Thoracic aorta (tissue), 2 donors: Measurements from ENCODE around the gene MED27. TPM values are rescaled to one million over a fixed set of nuclear protein-coding genes. Genes with fewer than 3 reads are reported as not detected.

Experiments used
- ATAC-seq: fragments of 150-250 bp; one replicate; pipeline ENCODE4 v1.8.0; 2017; ENCODE audit warnings: low read depth; ENCODE audit not compliant: insufficient number of reproducible peaks, low FRiP score
- DNase-seq: peaks from one replicate; pipeline ENCODE4 v3.0.0-alpha.2; 2020; ENCODE audit warnings: low spot score
- H3K27ac ChIP-seq, 2 donors: fragments of 200-600 bp; sonication (generic); 1 replicate in 1 of 2; 2 replicates in 1 of 2; pipeline ENCODE4 v1.5.1; 2016; ENCODE audit warnings: mild to moderate bottlenecking in 2 of 2, moderate library complexity in 2 of 2
- H3K27me3 ChIP-seq: fragments of 200-600 bp; sonication (generic); replicated peaks from 2 replicates; pipeline ENCODE4 v1.6.0; 2016; ENCODE audit warnings: mild to moderate bottlenecking; ENCODE audit not compliant: insufficient read depth
- H3K36me3 ChIP-seq: fragments of 200-600 bp; sonication (generic); one replicate; pipeline ENCODE4 v1.5.1; 2016
- H3K4me1 ChIP-seq, 2 donors: fragments of 200-600 bp; sonication (generic); 1 replicate in 1 of 2; 2 replicates in 1 of 2; pipeline versions ENCODE4 v1.5.1 to v1.6.0; 2016; ENCODE audit warnings: low read depth in 2 of 2, mild to moderate bottlenecking in 1 of 2; ENCODE audit not compliant: control insufficient read depth in 1 of 2
- H3K4me3 ChIP-seq: fragments of 200-600 bp; sonication (generic); 2 replicates; pipeline ENCODE4 v1.5.1; 2016; ENCODE audit warnings: mild to moderate bottlenecking
- H3K9me3 ChIP-seq: fragments of 200-600 bp; sonication (generic); 2 replicates; pipeline ENCODE4 v1.5.1; 2016
- total RNA-seq, 2 donors: library from RNA; depleted of rRNA; stranded (reverse); fragments of >200 nt; gene quantifications; one replicate each; pipeline versions ENCODE4 v1.1.0 to v1.2.3, GENCODE V29; 2016
- TF ChIP-seq, protein P1 (sequence below): fragments of 200-600 bp; sonication (generic); IDR thresholded peaks from one replicate; pipeline ENCODE4 v1.5.1; 2019; ENCODE audit warnings: antibody characterized with exemption

MED27 gene
- total RNA-seq, 2 donors from 2014 or later: 19.3 to 26.5 TPM

DNA sequence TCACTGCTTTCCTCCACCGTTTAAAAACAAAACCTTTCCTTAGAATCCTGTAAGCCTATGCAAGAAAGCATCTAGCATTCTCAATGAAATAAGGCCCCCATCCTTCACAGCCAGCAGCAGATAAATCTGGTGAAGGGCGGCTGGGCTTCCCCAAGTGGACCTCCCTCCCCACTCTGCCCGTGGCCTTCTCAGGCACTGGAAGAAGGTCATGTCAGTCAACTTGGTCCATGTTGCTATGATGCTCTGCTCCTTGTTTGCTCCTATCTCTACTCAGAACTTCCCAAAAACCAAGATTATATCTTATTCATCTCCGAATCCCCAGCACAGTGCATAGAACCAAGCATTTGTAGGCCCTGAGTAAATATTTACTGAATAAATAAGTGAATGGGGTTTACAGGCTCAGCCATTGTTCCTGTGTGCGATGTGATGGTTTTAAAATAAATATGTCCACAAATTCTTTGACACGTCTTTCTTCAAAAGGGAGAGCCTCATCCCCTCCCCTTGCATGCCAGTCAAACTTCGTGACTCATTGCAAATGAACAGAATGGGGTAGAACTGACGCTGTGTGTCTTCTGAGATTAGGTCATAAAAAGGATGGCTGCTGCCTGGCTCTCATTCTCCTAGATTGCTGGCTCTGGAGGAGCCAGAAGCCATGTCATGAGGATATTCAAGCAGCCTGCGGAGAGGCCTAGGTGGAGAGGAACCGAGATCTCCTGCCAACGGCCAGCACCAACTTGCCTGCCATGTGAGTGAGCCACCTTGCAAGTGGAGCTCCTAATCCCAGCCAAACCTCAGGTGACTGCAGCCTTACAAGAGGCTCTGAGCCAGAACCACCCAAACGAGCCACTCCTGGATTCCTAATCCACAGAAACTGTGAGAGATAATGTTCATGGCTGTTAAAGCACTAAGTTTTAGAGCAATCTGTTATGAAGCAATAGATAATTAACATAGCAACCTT is 70.5 kb downstream of the MED27 start:
- peaks cover 4 to 13% of the 10 kb centered on the region in 2 donors for H3K4me1 ChIP-seq
- TF ChIP-seq, protein P1, sequence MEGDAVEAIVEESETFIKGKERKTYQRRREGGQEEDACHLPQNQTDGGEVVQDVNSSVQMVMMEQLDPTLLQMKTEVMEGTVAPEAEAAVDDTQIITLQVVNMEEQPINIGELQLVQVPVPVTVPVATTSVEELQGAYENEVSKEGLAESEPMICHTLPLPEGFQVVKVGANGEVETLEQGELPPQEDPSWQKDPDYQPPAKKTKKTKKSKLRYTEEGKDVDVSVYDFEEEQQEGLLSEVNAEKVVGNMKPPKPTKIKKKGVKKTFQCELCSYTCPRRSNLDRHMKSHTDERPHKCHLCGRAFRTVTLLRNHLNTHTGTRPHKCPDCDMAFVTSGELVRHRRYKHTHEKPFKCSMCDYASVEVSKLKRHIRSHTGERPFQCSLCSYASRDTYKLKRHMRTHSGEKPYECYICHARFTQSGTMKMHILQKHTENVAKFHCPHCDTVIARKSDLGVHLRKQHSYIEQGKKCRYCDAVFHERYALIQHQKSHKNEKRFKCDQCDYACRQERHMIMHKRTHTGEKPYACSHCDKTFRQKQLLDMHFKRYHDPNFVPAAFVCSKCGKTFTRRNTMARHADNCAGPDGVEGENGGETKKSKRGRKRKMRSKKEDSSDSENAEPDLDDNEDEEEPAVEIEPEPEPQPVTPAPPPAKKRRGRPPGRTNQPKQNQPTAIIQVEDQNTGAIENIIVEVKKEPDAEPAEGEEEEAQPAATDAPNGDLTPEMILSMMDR: no peak
- H3K9me3 ChIP-seq: no peaks in the 10 kb centered on the region
- DNase-seq (no peak), ATAC-seq (no peak)
- H3K27me3 ChIP-seq: no peaks in the 10 kb centered on the region
- H3K27ac ChIP-seq: no peak overlapping the region
- no peaks in the 10 kb centered on the region for H3K36me3 ChIP-seq
- H3K4me3 ChIP-seq: no peak overlapping the region

DNA sequence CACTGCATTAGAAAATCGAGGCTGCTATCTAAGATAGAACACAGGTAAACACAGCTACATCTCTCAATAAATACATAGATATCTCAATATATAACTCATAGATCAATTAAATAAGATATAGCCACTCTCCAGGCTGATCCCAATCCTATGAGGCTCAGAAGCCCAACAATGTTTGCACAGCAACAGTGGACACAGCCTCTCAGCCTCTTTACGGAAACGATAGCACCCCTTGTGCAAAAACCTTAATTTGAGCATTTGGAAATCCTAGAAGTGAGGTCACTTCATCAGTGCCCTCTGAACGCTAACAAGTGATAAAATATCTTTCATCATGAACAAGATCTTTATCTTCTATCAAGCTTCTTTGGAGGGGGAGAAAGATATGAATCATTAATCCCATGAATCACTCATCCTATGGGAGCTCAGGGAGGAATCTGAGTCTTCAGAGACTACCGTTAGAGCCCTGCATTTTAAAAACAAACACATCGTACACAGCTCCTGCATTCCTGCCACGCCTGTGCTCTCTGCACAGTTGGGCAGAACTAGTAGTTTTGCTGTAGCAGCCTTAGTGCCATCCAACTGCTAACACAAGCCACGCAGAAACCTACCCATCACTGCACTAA is 71.4 kb downstream of the MED27 start:
- Histone ChIP-seq H3K4me1 (peaks cover 4 to 13% of the 10 kb centered on the region in 2 donors), H3K27ac (no peak overlapping the region), H3K36me3 (no peaks in the 10 kb centered on the region), H3K27me3 (no peaks in the 10 kb centered on the region), H3K9me3 (no peaks in the 10 kb centered on the region), H3K4me3 (no peak overlapping the region)
- no peak for ATAC-seq
- no peak for DNase-seq
- TF ChIP-seq, protein P1: no peak

DNA sequence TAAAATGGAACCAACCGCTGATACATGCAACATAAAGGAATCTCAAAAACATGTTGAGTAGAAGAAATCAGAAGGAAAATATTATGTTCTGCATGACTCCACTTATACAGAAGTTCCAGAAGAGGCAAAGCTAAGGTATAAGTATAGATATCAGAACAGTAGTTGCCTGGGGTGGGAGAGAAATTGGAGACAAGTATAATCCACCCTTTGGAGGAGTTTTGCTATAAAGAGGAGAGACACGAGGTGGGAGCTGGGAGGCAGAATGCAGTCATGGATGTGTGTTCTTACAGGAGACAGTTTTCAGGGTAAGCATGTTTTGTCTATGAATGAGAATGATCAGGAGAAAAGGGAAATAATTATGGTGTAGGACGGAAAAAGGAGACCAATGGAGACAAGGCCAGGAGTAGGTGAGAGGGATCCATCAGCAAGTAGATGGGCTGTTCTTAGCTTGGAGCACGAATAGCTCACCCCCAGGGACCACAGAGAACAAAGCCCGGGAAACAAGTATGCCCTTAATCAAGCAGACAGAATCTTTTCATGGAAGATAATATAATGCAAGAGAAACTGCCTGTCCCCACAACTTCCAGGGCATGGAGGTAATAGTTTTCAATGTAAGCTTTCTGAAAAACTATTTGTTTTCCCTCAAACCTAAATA is 72.2 kb downstream of the MED27 start:
- no peaks in the 10 kb centered on the region for H3K36me3 ChIP-seq
- no peaks in the 10 kb centered on the region for H3K27me3 ChIP-seq
- TF ChIP-seq, protein P1: no peak
- ATAC-seq: no peak
- H3K4me3 ChIP-seq: no peak overlapping the region
- no peak overlapping the region for H3K27ac ChIP-seq
- no peak for DNase-seq
- H3K4me1 ChIP-seq: peaks cover 4 to 13% of the 10 kb centered on the region in 2 donors
- no peaks in the 10 kb centered on the region for H3K9me3 ChIP-seq

DNA sequence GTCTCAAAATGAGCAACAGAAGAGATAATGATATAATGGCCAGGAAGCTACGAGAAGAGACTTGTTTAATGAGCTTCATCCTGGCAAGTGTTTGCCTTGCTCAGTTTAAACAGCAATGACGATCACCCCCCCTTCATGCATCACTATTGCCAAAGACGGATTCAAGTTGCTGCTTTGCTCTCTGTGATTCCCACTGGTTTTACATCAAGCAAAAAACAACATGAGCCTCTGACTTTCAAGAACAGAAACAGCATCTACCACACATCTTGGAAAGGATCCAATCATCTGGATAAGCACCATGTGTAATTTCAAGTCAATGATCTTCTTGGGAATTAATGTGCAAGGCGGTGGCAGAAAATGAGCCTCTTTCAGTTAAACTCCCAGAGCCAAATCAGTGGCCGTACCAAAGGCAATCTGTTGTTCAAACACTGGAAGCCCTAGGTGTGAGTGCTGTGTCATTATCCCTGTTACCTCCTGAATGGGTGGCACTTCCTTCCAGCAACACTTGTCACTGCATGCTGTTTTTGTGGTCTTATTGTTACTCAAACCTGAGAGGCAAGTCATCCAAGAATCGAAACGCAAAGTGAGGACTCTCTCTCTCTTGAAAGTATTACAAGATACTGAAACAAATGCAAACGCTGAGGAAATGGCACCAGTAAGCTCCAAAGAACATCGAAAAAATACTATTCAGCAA is 72.8 kb downstream of the MED27 start:
- Histone ChIP-seq H3K4me1 (peaks cover 4 to 13% of the 10 kb centered on the region in 2 donors), H3K4me3 (no peak overlapping the region), H3K9me3 (no peaks in the 10 kb centered on the region), H3K27ac (no peak overlapping the region), H3K36me3 (no peaks in the 10 kb centered on the region), H3K27me3 (no peaks in the 10 kb centered on the region)
- TF ChIP-seq, protein P1: no peak
- DNase-seq: no peak
- ATAC-seq: no peak
